Stimulated activated CD4-positive, alpha-beta T cell treated with anti-CD3 and anti-CD28 coated beads, Interleukin-4, amount 100 ng/mL, for 1 hour (primary cell): ENCODE results near the gene SP9.

Experiments used
- DNase-seq: peaks from one replicate; pipeline ENCODE4 v3.0.0-alpha.2; 2020

The SP9 gene

GRCh38 chr2:174333372-174334277, 1.1 kb upstream of the SP9 start:
- DNase-seq = peak; percentile 27

GRCh38 chr2:174334278-174334715, 457 bp upstream of the SP9 start:
- DNase-seq = no peak

GRCh38 chr2:174335254-174335987, 667 bp downstream of the SP9 start:
- peak; percentile 12 for DNase-seq

- DNase-seq = peak; percentile 25
Measured at GRCh38 chr2:174335988-174336500, 1.3 kb downstream of the SP9 start.

- peak; percentile 49 for DNase-seq
Measured at GRCh38 chr2:174336501-174337336, 2.0 kb downstream of the SP9 start.

GRCh38 chr2:174337337-174338146, 2.8 kb downstream of the SP9 start:
- peak; percentile 30 for DNase-seq

GRCh38 chr2:174338147-174338605, 3.4 kb downstream of the SP9 start:
- DNase-seq = no peak

- no peak for DNase-seq
Measured at GRCh38 chr2:174338671-174339560, 4.2 kb downstream of the SP9 start.

- no peak for DNase-seq
Measured at GRCh38 chr2:174339561-174340399, 5.0 kb downstream of the SP9 start.

GRCh38 chr2:174340400-174341292, 5.9 kb downstream of the SP9 start:
- DNase-seq = peak; percentile 9

- DNase-seq = peak; percentile 89
Measured at GRCh38 chr2:174341293-174341994, 6.7 kb downstream of the SP9 start.

GRCh38 chr2:174341995-174342685, 7.4 kb downstream of the SP9 start:
- peak; percentile 19 for DNase-seq

- DNase-seq = peak; percentile 36
Measured at GRCh38 chr2:174342686-174343342, 8.1 kb downstream of the SP9 start.

GRCh38 chr2:174343343-174343622, 8.5 kb downstream of the SP9 start:
- DNase-seq = no peak

GRCh38 chr2:174343623-174344455, 9.1 kb downstream of the SP9 start:
- peak; percentile 6 for DNase-seq
